ENCODE measurements around the gene CPED1.
"Not testable (repeated sequence)": the region's sequence is repeated elsewhere in the genome, so short reads cannot be mapped to it uniquely, and the experiment has no call there.

Gene CPED1

GRCh38 chr7:121214657-121215056, 226.1 kb downstream of the CPED1 start:
- Histone ChIP-seq H3K79me2 (no peaks in the 10 kb centered on the region), H3K27ac (no peak overlapping the region), H3K9ac (no peak overlapping the region), H2AFZ (no peak overlapping the region), H3K4me2 (ENCODE audit: low read length) (no peak overlapping the region), H3K36me3 (ENCODE audit: control insufficient read depth, insufficient read depth, low read length) (no peaks in the 10 kb centered on the region), H3K4me3 (ENCODE audit: low read depth, low read length) (no peak overlapping the region), H3K27me3 (ENCODE audit: control insufficient read depth, insufficient read depth, low read length) (no peaks in the 10 kb centered on the region), H3K9me3 (ENCODE audit: control insufficient read depth, low read length) (no peaks in the 10 kb centered on the region), H3K4me1 (no peaks in the 10 kb centered on the region)
- no peak for TF ChIP-seq CTCF (IDR thresholded peaks at IDR 0.05)

GRCh38 chr7:121219026-121219425, 230.5 kb downstream of the CPED1 start:
- no peak overlapping the region for H3K9ac ChIP-seq
- H3K36me3 ChIP-seq (ENCODE audit: control insufficient read depth, insufficient read depth, low read length) = no peaks in the 10 kb centered on the region
- no peaks in the 10 kb centered on the region for H3K9me3 ChIP-seq (ENCODE audit: control insufficient read depth, low read length)
- H2AFZ ChIP-seq = no peak overlapping the region
- no peak overlapping the region for H3K4me2 ChIP-seq (ENCODE audit: low read length)
- no peak overlapping the region for H3K4me3 ChIP-seq (ENCODE audit: low read depth, low read length)
- H3K79me2 ChIP-seq = no peaks in the 10 kb centered on the region
- TF ChIP-seq CTCF (IDR thresholded peaks at IDR 0.05) = no peak
- H3K4me1 ChIP-seq = no peaks in the 10 kb centered on the region
- H3K27ac ChIP-seq = no peak overlapping the region
- no peaks in the 10 kb centered on the region for H3K27me3 ChIP-seq (ENCODE audit: control insufficient read depth, insufficient read depth, low read length)

GRCh38 chr7:121221108-121221507, 232.6 kb downstream of the CPED1 start:
- not testable (repeated sequence) for H3K27ac ChIP-seq; H3K36me3 ChIP-seq (ENCODE audit: control insufficient read depth, insufficient read depth, low read length); H3K79me2 ChIP-seq; H2AFZ ChIP-seq; H3K27me3 ChIP-seq (ENCODE audit: control insufficient read depth, insufficient read depth, low read length); H3K4me2 ChIP-seq (ENCODE audit: low read length); H3K4me1 ChIP-seq; H3K4me3 ChIP-seq (ENCODE audit: low read depth, low read length); H3K9me3 ChIP-seq (ENCODE audit: control insufficient read depth, low read length); H3K9ac ChIP-seq

- Histone ChIP-seq H3K9ac (no peak overlapping the region), H3K27me3 (ENCODE audit: control insufficient read depth, insufficient read depth, low read length) (no peaks in the 10 kb centered on the region), H3K79me2 (no peaks in the 10 kb centered on the region), H3K27ac (no peak overlapping the region), H3K4me2 (ENCODE audit: low read length) (no peak overlapping the region), H3K4me1 (no peaks in the 10 kb centered on the region), H3K36me3 (ENCODE audit: control insufficient read depth, insufficient read depth, low read length) (no peaks in the 10 kb centered on the region), H3K9me3 (ENCODE audit: control insufficient read depth, low read length) (no peaks in the 10 kb centered on the region), H2AFZ (no peak overlapping the region), H3K4me3 (ENCODE audit: low read depth, low read length) (no peak overlapping the region)
- TF ChIP-seq CTCF (IDR thresholded peaks at IDR 0.05) = no peak
Measured at GRCh38 chr7:121228779-121229178, 240.3 kb downstream of the CPED1 start.

GRCh38 chr7:121235201-121235600, 246.7 kb downstream of the CPED1 start:
- Histone ChIP-seq H3K27ac (no peak overlapping the region), H3K4me2 (ENCODE audit: low read length) (no peak overlapping the region), H3K27me3 (ENCODE audit: control insufficient read depth, insufficient read depth, low read length) (no peaks in the 10 kb centered on the region), H3K9me3 (ENCODE audit: control insufficient read depth, low read length) (no peaks in the 10 kb centered on the region), H3K36me3 (ENCODE audit: control insufficient read depth, insufficient read depth, low read length) (no peaks in the 10 kb centered on the region), H2AFZ (no peak overlapping the region), H3K4me1 (no peaks in the 10 kb centered on the region), H3K9ac (no peak overlapping the region), H3K4me3 (ENCODE audit: low read depth, low read length) (no peak overlapping the region), H3K79me2 (no peaks in the 10 kb centered on the region)
- no peak for TF ChIP-seq CTCF (IDR thresholded peaks at IDR 0.05)
